Measurements from ENCODE around the gene GAMT. TPM values are rescaled to one million over a fixed set of nuclear protein-coding genes. Genes with fewer than 3 reads are reported as not detected.

GAMT gene
- total RNA-seq, 1 donor from 2014 or later = 56.4 TPM

DNA sequence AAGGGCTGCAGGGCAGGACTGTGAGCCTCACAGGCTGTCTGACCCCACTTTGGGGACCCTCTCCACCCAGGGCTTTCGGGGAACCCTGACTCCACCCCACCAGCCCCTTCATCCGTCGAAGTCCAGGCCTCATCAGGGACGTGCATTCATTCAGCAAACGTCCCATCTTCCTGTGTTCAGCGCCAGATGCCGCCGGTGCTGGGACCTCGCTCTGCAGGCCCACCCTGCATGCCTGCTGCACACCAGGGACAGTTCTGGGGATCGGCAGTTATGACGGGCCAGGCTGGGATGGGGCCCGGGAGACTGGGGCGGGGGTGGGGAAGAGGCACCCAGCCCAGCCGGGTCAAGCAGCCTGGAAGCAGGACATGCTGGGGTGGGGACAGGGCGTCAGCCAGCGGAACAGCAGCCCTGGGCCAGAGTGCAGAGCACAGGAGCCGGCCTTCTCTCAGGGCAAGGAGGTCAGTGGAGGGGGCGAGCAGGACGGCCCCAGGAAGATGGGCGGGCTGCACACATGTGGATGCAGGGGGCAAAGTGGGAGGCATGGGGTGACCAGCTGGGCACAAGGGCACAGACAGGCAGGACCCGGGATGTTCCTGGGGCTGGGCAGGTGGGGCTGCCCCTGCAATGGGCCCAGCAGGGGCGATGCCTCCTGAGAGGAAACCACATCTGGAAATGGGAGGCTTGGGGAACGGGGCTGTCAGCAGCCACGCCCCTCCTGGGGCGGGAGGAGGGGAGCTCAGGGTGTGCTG, 5.1 kb downstream of the GAMT start:
- TF ChIP-seq CTCF (IDR thresholded peaks at IDR 0.05) = no peak
- Histone ChIP-seq H3K27me3 (no peaks in the 10 kb centered on the region), H3K9me3 (no peaks in the 10 kb centered on the region), H3K4me1 (peaks cover 10 to 20% of the 10 kb centered on the region in 2 donors), H3K27ac (no peak overlapping the region), H3K4me3 (no peak overlapping the region), H3K36me3 (peaks cover 24 to 26% of the 10 kb centered on the region in 2 donors)
- no peak for DNase-seq (ENCODE audit: low spot score in 2 of 2)
- intact Hi-C loops (cut with DNase I) = no loop called here

- intact Hi-C loops (cut with DNase I) = no loop called here
- Histone ChIP-seq H3K36me3 (peaks cover 32 to 34% of the 10 kb centered on the region in 2 donors), H3K27me3 (no peaks in the 10 kb centered on the region), H3K4me1 (peaks cover 2 to 12% of the 10 kb centered on the region in 2 donors), H3K27ac (no peak overlapping the region), H3K4me3 (no peak overlapping the region), H3K9me3 (no peaks in the 10 kb centered on the region)
- TF ChIP-seq CTCF (IDR thresholded peaks at IDR 0.05) = no peak
- no peak for DNase-seq (ENCODE audit: low spot score in 2 of 2)
Measured at GRCh38 chr19:1395194-1396018, 5.9 kb downstream of the GAMT start.

GRCh38 chr19:1394252-1395193, 6.8 kb downstream of the GAMT start:
- no peak for TF ChIP-seq CTCF (IDR thresholded peaks at IDR 0.05)
- Histone ChIP-seq H3K9me3 (no peaks in the 10 kb centered on the region), H3K4me1 (peaks cover 0 to 5% of the 10 kb centered on the region in 2 donors), H3K27me3 (no peaks in the 10 kb centered on the region), H3K4me3 (no peak overlapping the region), H3K36me3 (peaks cover 34 to 40% of the 10 kb centered on the region in 2 donors), H3K27ac (no peak overlapping the region)
- intact Hi-C loops (cut with DNase I) = no loop called here
- no peak for DNase-seq (ENCODE audit: low spot score in 2 of 2)

DNA sequence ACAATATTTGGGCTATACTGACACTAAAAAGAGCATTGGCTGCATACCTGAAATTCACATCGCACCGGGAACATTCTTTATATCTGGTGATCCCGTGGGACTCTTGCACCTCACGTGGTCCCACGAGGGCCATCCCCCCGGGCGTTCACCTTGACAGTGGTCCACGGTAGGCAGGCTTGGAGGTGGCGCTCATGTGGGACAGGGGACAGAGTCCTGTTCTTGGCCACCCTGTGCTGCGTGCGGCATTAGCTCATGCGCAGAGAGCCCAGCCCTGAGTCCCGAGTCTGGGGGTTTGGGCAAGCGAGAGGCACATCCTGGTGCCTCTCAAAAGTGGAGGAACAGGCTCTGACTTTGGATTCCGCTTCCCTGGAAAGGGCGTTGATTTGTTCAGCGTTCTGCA, 7.5 kb downstream of the GAMT start:
- no peaks in the 10 kb centered on the region for H3K27me3 ChIP-seq
- H3K36me3 ChIP-seq = peaks cover 41 to 47% of the 10 kb centered on the region in 2 donors
- TF ChIP-seq CTCF (IDR thresholded peaks at IDR 0.05) = no peak
- peaks cover 0 to 5% of the 10 kb centered on the region in 2 donors for H3K4me1 ChIP-seq
- no peaks in the 10 kb centered on the region for H3K9me3 ChIP-seq
- no peak for DNase-seq (ENCODE audit: low spot score in 2 of 2)
- no peak overlapping the region for H3K4me3 ChIP-seq
- intact Hi-C loops (cut with DNase I) = no loop called here
- H3K27ac ChIP-seq = no peak overlapping the region

DNA sequence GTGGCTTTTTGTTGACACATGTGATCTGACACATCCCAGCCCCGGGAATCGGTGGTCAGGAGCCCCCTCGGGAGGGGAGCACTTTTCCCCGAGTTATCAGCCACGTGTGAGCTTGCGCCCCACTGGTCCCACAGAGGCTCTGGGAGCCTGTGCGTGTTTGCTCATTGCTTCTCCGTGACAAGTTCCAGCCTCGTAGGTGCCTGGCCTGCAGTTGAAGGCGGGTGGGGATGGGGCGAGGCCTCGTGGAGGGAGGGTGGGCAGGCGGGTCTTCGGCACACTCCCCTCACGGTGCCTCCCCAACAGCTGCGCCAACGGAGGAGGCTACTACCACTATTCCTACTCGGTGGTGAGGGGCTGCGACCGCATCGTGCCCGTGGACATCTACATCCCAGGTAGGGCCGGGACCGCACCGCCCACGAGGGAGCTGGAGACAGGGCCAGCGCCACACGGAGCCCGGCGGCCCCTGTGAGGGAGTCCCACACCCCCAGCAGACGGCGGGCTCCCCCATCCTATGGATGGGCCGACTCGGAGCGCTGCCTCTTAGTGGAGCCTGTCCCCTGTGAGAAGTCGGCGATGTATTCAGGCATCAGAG, 8.3 kb downstream of the GAMT start:
- intact Hi-C loops (cut with DNase I) = no loop called here
- H3K27me3 ChIP-seq = no peaks in the 10 kb centered on the region
- peaks cover 0 to 5% of the 10 kb centered on the region in 2 donors for H3K4me1 ChIP-seq
- no peak overlapping the region for H3K27ac ChIP-seq
- TF ChIP-seq CTCF (IDR thresholded peaks at IDR 0.05) = no peak
- H3K4me3 ChIP-seq = no peak overlapping the region
- H3K9me3 ChIP-seq = no peaks in the 10 kb centered on the region
- H3K36me3 ChIP-seq = peaks cover 47 to 55% of the 10 kb centered on the region in 2 donors
- no peak for DNase-seq (ENCODE audit: low spot score in 2 of 2)
